ENCODE measurements around the gene FADS3.

GRCh38 chr11:61861634-61862033 is 29.7 kb downstream of the FADS3 start:
- TF ChIP-seq ATF3 (IDR thresholded peaks at IDR 0.05) (no peak), MAX (IDR thresholded peaks at IDR 0.05) (no peak), CTCF (IDR thresholded peaks at IDR 0.05 in 2 of 3, conservative IDR thresholded peaks at IDR 0.05 in 1 of 3; ENCODE audit: borderline replicate concordance in 1 of 3, insufficient read depth in 1 of 3, low read depth in 2 of 3, low read length in 2 of 3) (no peak), POLR2A (IDR thresholded peaks at IDR 0.05; ENCODE audit: borderline replicate concordance, extremely low read depth, insufficient read depth, insufficient read length) (no peak), YY1 (IDR thresholded peaks at IDR 0.05; ENCODE audit: extremely low read depth, insufficient replicate concordance, low read depth, low read length) (no peak), ZFX (IDR thresholded peaks at IDR 0.05) (no peak), SP1 (IDR thresholded peaks at IDR 0.05; ENCODE audit: low read depth) (no peak), ZNF274 (IDR thresholded peaks at IDR 0.05; ENCODE audit: low read depth, low read length) (no peak), TCF7L2 (IDR thresholded peaks at IDR 0.05; ENCODE audit: borderline replicate concordance, extremely low read depth, insufficient read depth, insufficient read length) (no peak), POLR2AphosphoS5 (IDR thresholded peaks at IDR 0.05; ENCODE audit: low read depth, low read length) (no peak)

Data from HCT116 (cell line).